Mucosa of descending colon (tissue), 3 donors: ENCODE results near the gene CHEK1. TPM values are rescaled to one million over a fixed set of nuclear protein-coding genes. Genes with fewer than 3 reads are reported as not detected.

Experiments
- ATAC-seq: fragments of 200-7000 bp; cut with Tn5 transposase; one replicate; pipeline ENCODE4 v1.9.1; 2020; ENCODE audit warnings: mild to moderate bottlenecking, moderate library complexity
- DNase-seq, 3 donors: peaks; one replicate each; pipeline ENCODE4 v3.0.0-alpha.2; 2020
- H3K36me3 ChIP-seq: fragments of 200-600 bp; one replicate; pipeline ENCODE4 v1.8.0; 2021; ENCODE audit warnings: low read depth, mild to moderate bottlenecking
- H3K4me1 ChIP-seq: fragments of 200-600 bp; one replicate; pipeline ENCODE4 v1.8.0; 2021; ENCODE audit warnings: low read depth, mild to moderate bottlenecking
- H3K4me3 ChIP-seq: fragments of 200-600 bp; one replicate; pipeline ENCODE4 v1.8.0; 2021; ENCODE audit warnings: mild to moderate bottlenecking
- H3K9me3 ChIP-seq: fragments of 200-600 bp; one replicate; pipeline ENCODE4 v1.8.0; 2021; ENCODE audit warnings: mild to moderate bottlenecking
- CTCF ChIP-seq: fragments of 200-600 bp; IDR thresholded peaks from one replicate; pipeline ENCODE4 v1.8.0; 2022; ENCODE audit warnings: antibody characterized with exemption, mild to moderate bottlenecking
- intact Hi-C, 2 donors: fragments of 100-400 bp; cut with DNase I in 1 of 2; cut with micrococcal nuclease in 1 of 2; formaldehyde crosslinking; loops; one replicate each; pipeline versions ENCODE4 v1.11.0 to v1.11.1; 2022; cut with DNase I, micrococcal nuclease
- total RNA-seq, 3 donors: library from RNA; stranded (reverse); fragmentation: NEBNext Ultra II Directional in 2 of 3; extraction: Animal tissue kit (Norgen Biotek cat#: 25700) in 2 of 3; gene quantifications; one replicate each; pipeline versions ENCODE4 v1.2.1 to v1.2.4, GENCODE V29; 2021 to 2023
- donor health status: DM: no; HTN: no; CAD: no; lungs with moderate emphysema.
- donor health status: DM: no; HTN: no; CAD: no.
- donor health status: DM: no; HTN: yes; CAD: no.

The CHEK1 gene
- total RNA-seq, 3 donors from 2014 or later, result 5.6 to 15.0 (median 8.8) TPM

GRCh38 chr11:125593114-125593820 is 31.7 kb upstream of the CHEK1 start:
- peaks cover 5% of the 10 kb centered on the region for H3K4me1 ChIP-seq
- no peaks in the 10 kb centered on the region for H3K9me3 ChIP-seq
- ATAC-seq (peak; percentile 5), DNase-seq (peak in 1 of 3 donors; percentile 25)
- no peak for TF ChIP-seq CTCF
- H3K36me3 ChIP-seq, result peaks cover 4% of the 10 kb centered on the region
- intact Hi-C loops, result no loop called here
- peak overlapping the region; percentile 76 for H3K4me3 ChIP-seq

- peaks cover 5% of the 10 kb centered on the region for H3K4me1 ChIP-seq
- TF ChIP-seq CTCF, result no peak
- DNase-seq, result no peak
- no peaks in the 10 kb centered on the region for H3K9me3 ChIP-seq
- peaks cover 4% of the 10 kb centered on the region for H3K36me3 ChIP-seq
- no peak overlapping the region for H3K4me3 ChIP-seq
- ATAC-seq, result no peak
- intact Hi-C loops, result no loop called here
These were observed 30.0 kb upstream of the CHEK1 start for GRCh38 chr11:125594958-125595357.

- intact Hi-C loops, result no loop called here
- Histone ChIP-seq H3K9me3 (no peaks in the 10 kb centered on the region), H3K4me1 (no peaks in the 10 kb centered on the region), H3K36me3 (no peaks in the 10 kb centered on the region), H3K4me3 (no peak overlapping the region)
- no peak for ATAC-seq
- no peak for DNase-seq
- no peak for TF ChIP-seq CTCF
These were observed 24.3 kb upstream of the CHEK1 start for GRCh38 chr11:125600663-125601062.

GRCh38 chr11:125603207-125603606 is 21.8 kb upstream of the CHEK1 start:
- ATAC-seq, result no peak
- no peaks in the 10 kb centered on the region for H3K4me1 ChIP-seq
- intact Hi-C loops, result no loop called here
- DNase-seq, result no peak
- H3K36me3 ChIP-seq, result peaks cover 17% of the 10 kb centered on the region
- no peak for TF ChIP-seq CTCF
- no peak overlapping the region for H3K4me3 ChIP-seq
- no peaks in the 10 kb centered on the region for H3K9me3 ChIP-seq

- TF ChIP-seq CTCF, result no peak
- no peak for DNase-seq
- Histone ChIP-seq H3K4me1 (no peaks in the 10 kb centered on the region), H3K36me3 (peaks cover 35% of the 10 kb centered on the region), H3K4me3 (no peak overlapping the region), H3K9me3 (no peaks in the 10 kb centered on the region)
- no peak for ATAC-seq
- intact Hi-C loops, result no loop called here
These were observed 19.5 kb upstream of the CHEK1 start for GRCh38 chr11:125605417-125605816.
